Measurements from ENCODE around the gene PTPRU.
"Not testable (repeated sequence)": the region's sequence is repeated elsewhere in the genome, so short reads cannot be mapped to it uniquely, and the experiment has no call there.

The PTPRU gene

GRCh38 chr1:29297450-29297849 lies 61.1 kb downstream of the PTPRU start:
- CTCF ChIA-PET = no interaction called here
- DNase-seq (ENCODE audit: extremely low spot score) = no peak
- POLR2A ChIA-PET = no interaction called here

GRCh38 chr1:29298246-29298645 lies 61.9 kb downstream of the PTPRU start:
- DNase-seq (ENCODE audit: extremely low spot score) = no peak
- POLR2A ChIA-PET = no interaction called here
- CTCF ChIA-PET = no interaction called here
- TF ChIP-seq PKNOX1 (IDR thresholded peaks at IDR 0.05) (no peak), ZNF384 (IDR thresholded peaks at IDR 0.05) (no peak), TARDBP (IDR thresholded peaks at IDR 0.05) (no peak), HDGF (IDR thresholded peaks at IDR 0.05; ENCODE audit: borderline replicate concordance) (no peak), NFRKB (IDR thresholded peaks at IDR 0.05) (no peak)

More at GRCh38 chr1:29297450-29297849, 61.1 kb downstream of the PTPRU start:
- TF ChIP-seq NFRKB (IDR thresholded peaks at IDR 0.05) = no peak
- no peak for TF ChIP-seq HDGF (IDR thresholded peaks at IDR 0.05; ENCODE audit: borderline replicate concordance)
- no peak for TF ChIP-seq ELF4 (IDR thresholded peaks at IDR 0.05)
- no peak for TF ChIP-seq TARDBP (IDR thresholded peaks at IDR 0.05)
- no peak for TF ChIP-seq PKNOX1 (IDR thresholded peaks at IDR 0.05)
- no peak for TF ChIP-seq SP1 (IDR thresholded peaks at IDR 0.05)
- no peak for TF ChIP-seq FOXM1 (IDR thresholded peaks at IDR 0.05; ENCODE audit: borderline replicate concordance)
- no peak for TF ChIP-seq BHLHE40 (IDR thresholded peaks at IDR 0.05; ENCODE audit: borderline replicate concordance)
- no peak for TF ChIP-seq FOXA1 (IDR thresholded peaks at IDR 0.05)

GRCh38 chr1:29299446-29299845 lies 63.1 kb downstream of the PTPRU start:
- ChIA-PET POLR2A (no interaction called here), CTCF (no interaction called here)
- no peak for TF ChIP-seq ARNT (IDR thresholded peaks at IDR 0.05)
- TF ChIP-seq CTBP1 (IDR thresholded peaks at IDR 0.05; ENCODE audit: borderline replicate concordance) = no peak
- TF ChIP-seq TARDBP (IDR thresholded peaks at IDR 0.05) = no peak
- TF ChIP-seq ZNF384 (IDR thresholded peaks at IDR 0.05) = no peak
- TF ChIP-seq FOXM1 (IDR thresholded peaks at IDR 0.05; ENCODE audit: borderline replicate concordance) = no peak
- TF ChIP-seq L3MBTL2 (conservative IDR thresholded peaks at IDR 0.05) = no peak
- TF ChIP-seq SUZ12 (IDR thresholded peaks at IDR 0.05) = no peak
- no peak for TF ChIP-seq ELF4 (IDR thresholded peaks at IDR 0.05)
- no peak for TF ChIP-seq SP1 (IDR thresholded peaks at IDR 0.05)
- no peak for TF ChIP-seq FOXA1 (IDR thresholded peaks at IDR 0.05)
- TF ChIP-seq HDGF (IDR thresholded peaks at IDR 0.05; ENCODE audit: borderline replicate concordance) = no peak
- TF ChIP-seq PKNOX1 (IDR thresholded peaks at IDR 0.05) = no peak
- no peak for TF ChIP-seq BHLHE40 (IDR thresholded peaks at IDR 0.05; ENCODE audit: borderline replicate concordance)
- no peak for TF ChIP-seq NFRKB (IDR thresholded peaks at IDR 0.05)
- TF ChIP-seq FOXK2 (IDR thresholded peaks at IDR 0.05) = no peak
- no peak for TF ChIP-seq LEF1 (IDR thresholded peaks at IDR 0.05; ENCODE audit: borderline replicate concordance)
- DNase-seq (ENCODE audit: extremely low spot score) = no peak

GRCh38 chr1:29301732-29302131 lies 65.4 kb downstream of the PTPRU start:
- DNase-seq (ENCODE audit: extremely low spot score); CTCF ChIA-PET; POLR2A ChIA-PET: not testable (repeated sequence)

- POLR2A ChIA-PET = no interaction called here
- DNase-seq (ENCODE audit: extremely low spot score) = no peak
- TF ChIP-seq ARNT (IDR thresholded peaks at IDR 0.05) = no peak
- no peak for TF ChIP-seq FOXA1 (IDR thresholded peaks at IDR 0.05)
- no peak for TF ChIP-seq FOXK2 (IDR thresholded peaks at IDR 0.05)
- no peak for TF ChIP-seq SUZ12 (IDR thresholded peaks at IDR 0.05)
- no peak for TF ChIP-seq PKNOX1 (IDR thresholded peaks at IDR 0.05)
- no peak for TF ChIP-seq ELF4 (IDR thresholded peaks at IDR 0.05)
- TF ChIP-seq CTBP1 (IDR thresholded peaks at IDR 0.05; ENCODE audit: borderline replicate concordance) = no peak
- no peak for TF ChIP-seq L3MBTL2 (conservative IDR thresholded peaks at IDR 0.05)
- TF ChIP-seq HDGF (IDR thresholded peaks at IDR 0.05; ENCODE audit: borderline replicate concordance) = no peak
- no peak for TF ChIP-seq SP1 (IDR thresholded peaks at IDR 0.05)
- TF ChIP-seq ZNF384 (IDR thresholded peaks at IDR 0.05) = no peak
- no peak for TF ChIP-seq BHLHE40 (IDR thresholded peaks at IDR 0.05; ENCODE audit: borderline replicate concordance)
- no peak for TF ChIP-seq FOXM1 (IDR thresholded peaks at IDR 0.05; ENCODE audit: borderline replicate concordance)
- TF ChIP-seq NFRKB (IDR thresholded peaks at IDR 0.05) = no peak
- no peak for TF ChIP-seq TARDBP (IDR thresholded peaks at IDR 0.05)
- TF ChIP-seq LEF1 (IDR thresholded peaks at IDR 0.05; ENCODE audit: borderline replicate concordance) = no peak
These were observed 67.1 kb downstream of the PTPRU start for GRCh38 chr1:29303201-29304024.

GRCh38 chr1:29304025-29304684 lies 67.8 kb downstream of the PTPRU start:
- POLR2A ChIA-PET = no interaction called here

More at GRCh38 chr1:29303201-29304024, 67.1 kb downstream of the PTPRU start:
- CTCF ChIA-PET = no interaction called here

More at GRCh38 chr1:29304025-29304684, 67.8 kb downstream of the PTPRU start:
- TF ChIP-seq ARNT (IDR thresholded peaks at IDR 0.05) (no peak), HDGF (IDR thresholded peaks at IDR 0.05; ENCODE audit: borderline replicate concordance) (no peak)
- CTCF ChIA-PET = no interaction called here
- no peak for DNase-seq (ENCODE audit: extremely low spot score)

Data from HEK293T (cell line).